Activated CD4-positive, CD25-positive, alpha-beta regulatory T cell treated with anti-CD3 and anti-CD28 coated beads, Interleukin-2, amount 50 U/mL, for 72 hours (primary cell): ENCODE measurements around the gene ATP1A4.
"Not testable (repeated sequence)": the region's sequence is repeated elsewhere in the genome, so short reads cannot be mapped to it uniquely, and the experiment has no call there.

Experiments used
- DNase-seq: peaks from one replicate; pipeline ENCODE4 v3.0.0; 2021

ATP1A4 gene

DNA sequence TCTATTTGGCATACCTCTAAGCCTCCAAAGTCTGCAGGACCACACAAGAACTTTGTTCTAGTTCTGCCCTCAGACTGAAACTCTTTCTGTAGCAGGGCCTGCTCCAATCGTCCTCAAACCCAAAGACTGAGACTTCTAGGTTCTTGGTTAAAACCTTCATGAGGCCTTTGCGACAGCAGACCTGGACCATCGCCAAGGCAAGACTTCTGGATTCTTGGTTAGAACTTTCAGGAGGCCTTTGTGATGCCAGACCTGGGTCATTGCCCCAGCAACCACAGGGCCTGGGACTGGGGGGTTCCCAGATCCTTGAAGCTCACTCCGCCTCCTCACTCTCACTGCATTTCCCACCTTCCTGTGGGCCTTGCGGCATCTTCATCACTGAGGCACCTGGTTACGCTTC, at the start of gene ATP1A4:
TSS of gene ATP1A4 (plus strand) at position 301 of the 400 bp plus-strand sequence. CDS start 438 bp downstream, outside the sequence.
- no peak for DNase-seq

GRCh38 chr1:160101717-160102522, 49.5 kb upstream of the ATP1A4 start:
- no peak for DNase-seq

DNA sequence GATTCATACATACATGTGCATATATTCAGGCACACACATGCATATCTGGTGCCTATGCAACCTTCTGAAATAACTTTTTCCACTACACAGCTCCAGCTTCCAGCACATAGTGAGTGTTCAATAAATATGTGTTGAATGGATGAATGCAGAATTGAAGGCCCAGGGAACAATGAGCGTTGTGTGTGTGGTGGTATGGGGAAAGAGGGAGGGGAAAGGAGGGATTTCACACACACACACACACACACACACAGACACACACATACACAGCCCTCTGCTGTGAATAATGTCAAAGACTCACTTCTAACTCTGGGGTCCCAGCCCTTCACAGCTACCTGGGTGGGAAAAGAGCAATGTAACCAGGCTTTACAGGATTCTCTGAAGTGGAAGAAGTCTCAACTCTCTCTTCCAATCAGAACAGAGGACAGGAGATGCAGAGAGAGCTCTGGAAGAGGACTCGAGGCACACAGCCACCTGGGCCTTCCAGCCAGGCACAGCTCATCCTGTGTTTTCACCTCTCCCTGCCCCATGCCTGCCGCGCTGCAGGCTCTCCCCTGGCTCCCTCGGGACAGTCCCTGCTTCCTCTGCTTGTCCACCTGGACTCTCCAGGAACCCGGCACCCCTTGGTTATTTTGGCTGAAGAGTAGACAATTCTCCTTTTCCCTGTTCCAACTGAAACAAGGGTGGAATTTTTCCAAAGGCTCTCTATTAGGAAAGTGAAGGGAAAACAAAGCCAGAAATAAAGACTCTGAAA, 47.6 kb upstream of the ATP1A4 start:
- DNase-seq: no peak

DNA sequence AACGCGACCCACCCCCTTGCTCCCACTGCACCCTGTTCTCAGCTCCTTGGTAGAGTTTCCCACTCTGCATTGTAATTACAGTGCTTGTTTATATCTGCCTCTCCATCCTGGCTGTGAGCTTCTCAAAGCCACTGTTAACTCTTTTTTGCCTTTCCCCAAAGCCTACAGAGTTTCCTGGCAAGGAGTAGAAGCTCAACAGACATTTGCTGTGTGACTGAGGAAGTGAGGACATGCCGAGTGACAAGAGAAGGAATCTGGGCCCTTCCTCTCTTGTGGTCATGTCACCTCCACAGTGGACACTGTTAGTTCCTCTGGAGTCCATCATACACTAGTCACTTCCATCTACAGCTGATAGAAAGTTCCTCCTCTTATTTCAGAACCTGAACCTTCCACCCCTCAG, 46.9 kb upstream of the ATP1A4 start:
- DNase-seq: no peak

GRCh38 chr1:160105155-160105554, 46.2 kb upstream of the ATP1A4 start:
- DNase-seq: no peak

DNA sequence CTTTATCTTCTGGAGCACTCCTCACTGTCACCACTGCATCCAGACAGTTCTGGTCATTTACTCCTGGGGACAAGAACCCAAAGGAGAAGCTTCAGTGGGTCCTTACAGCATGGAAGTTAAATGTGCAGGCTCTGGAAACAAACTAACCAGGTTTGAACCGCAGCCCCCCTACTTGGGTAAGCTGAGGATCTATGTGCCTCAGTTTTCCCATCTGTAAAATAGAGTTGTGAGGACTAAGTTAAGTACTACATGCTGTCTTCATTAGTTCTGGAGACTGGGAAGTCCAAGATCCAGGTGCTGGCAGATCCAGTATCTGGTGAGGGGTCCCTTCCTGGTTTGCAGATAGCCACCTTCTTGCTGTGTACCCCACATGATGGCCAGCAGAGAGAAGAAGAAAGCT, 43.9 kb upstream of the ATP1A4 start:
- DNase-seq: no peak

DNA sequence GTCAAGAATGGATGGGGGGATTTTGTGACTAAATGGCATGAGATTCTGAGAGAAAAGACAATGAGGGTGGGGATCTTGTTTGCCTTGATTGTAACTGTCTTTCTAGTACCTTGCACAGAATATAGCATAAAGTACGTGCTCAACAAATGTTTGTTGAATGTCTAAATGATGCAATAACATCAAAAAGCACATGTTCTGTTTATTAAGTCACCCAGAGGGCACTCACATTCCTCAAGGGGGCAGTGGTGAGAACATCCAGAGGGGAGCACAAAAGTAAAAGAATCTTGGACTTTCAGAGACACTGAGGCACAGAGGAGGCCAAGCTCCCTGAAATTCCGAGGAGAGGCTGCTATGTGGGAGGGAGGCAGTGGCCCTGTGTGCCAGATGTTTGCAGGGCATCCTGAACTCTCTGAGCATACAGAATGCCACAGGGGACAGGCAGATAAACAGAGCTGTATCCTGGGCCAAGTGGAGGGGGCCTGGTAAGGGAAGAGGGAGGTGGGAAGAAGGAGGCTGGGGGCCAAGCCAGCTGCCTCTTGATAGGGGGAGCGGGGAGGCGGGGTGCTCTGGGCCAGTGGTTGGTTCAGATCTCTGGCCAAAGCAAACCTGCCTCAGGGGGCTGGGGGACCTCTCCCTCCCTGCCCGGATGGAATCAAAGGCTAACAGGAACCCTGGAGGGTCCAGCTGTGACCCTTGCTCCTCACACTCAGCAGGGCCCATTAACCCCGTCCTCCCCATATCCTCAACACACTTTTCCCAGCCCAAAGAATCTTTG, 42.3 kb upstream of the ATP1A4 start:
- DNase-seq: no peak

DNA sequence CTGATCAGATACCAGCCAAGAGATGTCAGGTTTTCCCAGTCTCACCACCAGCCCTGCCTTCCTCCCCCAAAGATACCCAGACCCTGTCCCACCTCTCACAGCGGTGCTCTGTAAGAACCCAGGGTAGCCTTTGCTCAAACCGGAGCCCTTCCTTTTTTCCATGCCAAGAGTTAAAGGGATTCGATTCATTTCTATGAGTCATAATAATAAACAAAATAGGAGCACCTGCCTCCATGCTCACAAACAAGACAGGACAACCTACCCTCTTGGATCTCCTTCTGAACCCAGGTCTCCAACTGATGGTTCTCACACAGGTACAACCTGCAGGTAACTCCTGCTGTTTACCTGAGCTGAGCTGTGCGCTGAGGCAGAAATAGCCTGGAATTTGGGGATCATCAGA, 41.7 kb upstream of the ATP1A4 start:
- no peak for DNase-seq

GRCh38 chr1:160111462-160111861, 39.9 kb upstream of the ATP1A4 start:
- not testable (repeated sequence) for DNase-seq

- DNase-seq: no peak
Observed at GRCh38 chr1:160112357-160112756, 39.0 kb upstream of the ATP1A4 start.

- DNase-seq: no peak
Observed at GRCh38 chr1:160113407-160113806, 38.0 kb upstream of the ATP1A4 start.

DNA sequence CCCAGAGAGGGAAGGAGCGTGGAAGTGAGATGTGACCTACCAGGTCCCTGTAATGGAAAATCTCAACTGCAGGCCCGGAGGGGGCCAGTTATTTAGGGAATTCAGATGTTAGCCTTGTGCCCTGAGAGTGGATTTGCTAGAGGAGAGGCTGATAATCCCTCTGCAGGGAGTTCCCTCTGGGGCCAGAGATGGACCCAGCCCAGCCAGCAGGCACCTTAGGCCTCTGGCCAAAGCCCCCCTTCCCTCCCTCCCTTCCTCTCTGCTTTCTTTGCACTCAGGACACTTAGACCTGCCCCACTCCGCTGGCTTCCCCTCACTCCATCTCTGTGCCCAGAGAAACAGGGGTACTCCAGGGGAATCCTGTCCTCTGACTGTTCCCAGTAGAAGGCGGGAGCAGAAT, 37.3 kb upstream of the ATP1A4 start:
- no peak for DNase-seq

DNA sequence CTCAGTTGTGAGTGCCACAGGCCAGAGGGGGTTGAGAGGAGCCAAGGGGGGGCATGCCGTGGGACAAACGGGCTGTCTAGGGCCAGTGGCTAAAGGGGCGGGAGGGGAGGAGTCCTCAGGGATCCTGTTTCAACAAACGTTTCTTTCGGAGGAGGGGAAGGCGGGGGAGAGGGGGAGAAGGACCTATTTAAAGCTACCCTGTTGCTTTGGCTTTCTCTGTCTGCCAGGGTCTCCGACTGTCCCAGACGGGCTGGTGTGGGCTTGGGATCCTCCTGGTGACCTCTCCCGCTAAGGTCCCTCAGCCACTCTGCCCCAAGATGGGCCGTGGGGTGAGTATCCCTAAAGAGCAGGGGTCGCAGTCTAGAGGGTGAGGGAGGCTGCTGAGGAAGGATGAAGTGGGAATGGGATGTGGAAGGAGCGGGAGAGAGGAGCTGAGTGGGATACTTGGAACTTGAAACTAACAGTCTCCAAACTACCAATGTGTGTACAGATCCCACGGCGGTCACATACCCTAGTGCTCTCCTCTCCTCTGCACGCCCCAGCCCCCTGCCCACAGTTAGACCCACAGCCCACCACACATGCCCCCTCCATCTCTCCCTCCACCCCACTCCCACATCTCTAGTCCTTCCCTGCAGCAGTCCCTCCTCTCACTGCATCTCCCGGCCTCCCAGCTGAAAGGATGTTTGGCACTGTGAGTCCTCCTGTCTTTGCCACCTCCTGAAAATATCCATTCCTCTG, 35.7 kb upstream of the ATP1A4 start, which contains the start of gene ATP1A2:
TSS of gene ATP1A2 (plus strand) at position 215 of the 738 bp plus-strand sequence. CDS start at position 318, 103 bp downstream.
- DNase-seq: no peak

GRCh38 chr1:160116283-160117147, 34.9 kb upstream of the ATP1A4 start:
- DNase-seq: no peak

GRCh38 chr1:160117300-160117699, 34.1 kb upstream of the ATP1A4 start:
- no peak for DNase-seq

DNA sequence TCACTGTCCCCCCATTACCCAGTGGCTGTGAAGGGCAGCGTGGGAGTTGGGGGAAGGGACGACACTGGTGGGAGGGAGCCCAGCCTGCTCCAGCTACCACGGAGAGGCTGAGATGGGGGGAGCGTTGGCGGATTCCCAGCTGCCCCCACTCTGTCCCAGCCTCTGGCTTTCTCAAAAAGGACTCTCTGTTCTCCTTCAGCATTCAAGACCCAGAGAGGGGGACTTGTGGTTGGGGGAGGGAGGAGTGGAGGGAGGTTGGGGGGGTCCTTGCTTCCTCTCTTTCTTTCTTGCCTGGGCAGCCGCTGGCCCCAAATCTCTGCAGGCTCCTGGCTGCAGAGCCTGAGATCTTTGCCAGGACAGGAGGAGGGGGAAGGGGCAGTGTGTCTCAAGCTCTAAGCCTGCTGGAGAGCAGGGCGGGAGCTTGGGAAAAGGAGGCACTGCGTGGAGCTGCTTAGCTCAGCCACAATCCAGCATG, 33.7 kb upstream of the ATP1A4 start:
- no peak for DNase-seq

DNA sequence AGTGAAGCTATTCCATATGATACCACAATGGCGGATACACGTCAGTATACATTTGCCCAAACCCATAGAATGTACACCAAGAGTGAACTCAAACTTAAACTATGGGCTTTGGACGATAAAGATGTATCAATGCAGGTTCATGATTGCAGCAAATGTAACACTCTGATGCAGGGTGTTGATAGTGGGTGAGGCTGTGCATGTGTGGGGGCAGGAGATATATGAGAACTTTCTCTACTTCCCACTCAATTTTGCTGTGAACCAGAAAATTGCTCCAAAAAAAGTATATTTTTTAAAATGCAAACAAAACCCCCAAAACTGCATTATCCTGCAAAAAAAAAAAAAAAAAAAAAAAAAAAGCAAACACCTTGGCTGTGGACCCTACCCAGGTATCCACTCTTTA, 32.5 kb upstream of the ATP1A4 start:
- DNase-seq: no peak

GRCh38 chr1:160120797-160121196, 30.6 kb upstream of the ATP1A4 start:
- DNase-seq: no peak

DNA sequence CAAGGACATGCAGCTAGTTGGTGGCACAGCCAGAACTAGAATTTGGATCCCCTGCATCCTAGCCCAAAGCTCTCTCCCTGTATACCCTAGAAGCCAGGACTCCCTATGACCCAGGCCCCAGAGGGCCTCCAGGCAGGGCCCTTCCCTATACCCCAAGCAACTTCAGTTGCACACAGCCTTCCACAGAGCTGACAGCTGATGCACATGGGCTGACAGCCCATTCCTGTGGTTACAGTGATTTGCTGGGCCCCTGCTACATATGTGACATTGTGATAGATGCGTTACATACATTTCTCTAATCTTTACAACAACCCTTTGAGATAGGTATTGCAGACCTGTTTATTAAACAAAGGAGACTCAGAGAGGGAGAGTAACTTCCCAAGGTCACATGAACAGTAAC, 30.0 kb upstream of the ATP1A4 start:
- no peak for DNase-seq

DNA sequence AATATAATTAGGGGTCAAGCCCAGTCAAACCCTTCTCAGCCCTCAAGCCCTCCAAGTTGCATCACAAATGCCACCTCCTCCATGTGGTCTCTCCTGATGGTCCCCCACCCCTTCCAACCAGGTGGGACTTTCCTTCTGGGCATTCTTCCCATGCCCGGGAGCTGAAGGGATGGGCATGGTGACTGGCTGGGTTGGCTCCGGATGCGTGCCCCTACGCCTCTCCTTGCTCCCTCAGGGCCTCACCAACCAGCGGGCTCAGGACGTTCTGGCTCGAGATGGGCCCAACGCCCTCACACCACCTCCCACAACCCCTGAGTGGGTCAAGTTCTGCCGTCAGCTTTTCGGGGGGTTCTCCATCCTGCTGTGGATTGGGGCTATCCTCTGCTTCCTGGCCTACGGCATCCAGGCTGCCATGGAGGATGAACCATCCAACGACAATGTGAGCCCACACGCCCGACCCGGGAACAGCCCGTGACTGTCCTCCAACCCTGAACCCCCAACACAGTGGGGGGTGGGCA, 28.4 kb upstream of the ATP1A4 start:
- DNase-seq: no peak

DNA sequence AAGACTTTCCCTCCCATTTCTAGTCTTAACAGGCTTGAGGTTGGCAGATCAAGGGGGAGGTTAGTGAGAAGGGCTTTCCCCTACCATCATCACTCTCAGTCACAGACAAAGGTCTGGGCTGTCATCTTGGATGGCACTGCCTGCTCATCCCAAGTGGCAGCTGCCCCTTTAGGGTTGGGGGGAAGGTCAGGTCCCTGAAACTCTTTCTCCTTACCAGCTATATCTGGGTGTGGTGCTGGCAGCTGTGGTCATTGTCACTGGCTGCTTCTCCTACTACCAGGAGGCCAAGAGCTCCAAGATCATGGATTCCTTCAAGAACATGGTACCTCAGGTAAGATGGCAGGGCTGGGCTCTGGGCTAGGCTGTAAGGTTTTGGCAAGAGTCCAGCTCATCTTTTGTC, 27.7 kb upstream of the ATP1A4 start:
- no peak for DNase-seq
